Fibroblast of lung (primary cell): ENCODE measurements around the gene SLC5A10. TPM values are rescaled to one million over a fixed set of nuclear protein-coding genes. Genes with fewer than 3 reads are reported as not detected.

Experiments
- DNase-seq, 2 donors: peaks; one replicate each; pipeline versions ENCODE4 v3.0.0 to v3.0.0-alpha.2; 2010; ENCODE audit warnings: low read depth in 2 of 2
- H2AFZ ChIP-seq: 2 replicates; pipeline ENCODE4 v1.5.1; 2012; ENCODE audit warnings: low read length, control low read depth, inconsistent platforms
- H3K27ac ChIP-seq: 2 replicates; pipeline ENCODE4 v1.5.1; 2011; ENCODE audit warnings: low read length, control low read depth; ENCODE audit not compliant: insufficient read depth
- H3K27me3 ChIP-seq: 2 replicates; pipeline ENCODE4 v1.5.1; 2011; ENCODE audit warnings: mild to moderate bottlenecking, low read length; ENCODE audit not compliant: control insufficient read depth, insufficient read depth
- H3K36me3 ChIP-seq: 2 replicates; pipeline ENCODE4 v1.5.1; 2011; ENCODE audit warnings: low read length; ENCODE audit not compliant: control insufficient read depth, insufficient read depth
- H3K4me1 ChIP-seq: 2 replicates; pipeline ENCODE4 v1.5.1; 2011; ENCODE audit warnings: low read length; ENCODE audit not compliant: control insufficient read depth, insufficient read depth; ENCODE audit errors: extremely low read depth
- H3K4me2 ChIP-seq: 2 replicates; pipeline ENCODE4 v1.5.1; 2011; ENCODE audit warnings: low read length, control low read depth; ENCODE audit not compliant: insufficient read depth; ENCODE audit errors: extremely low read depth
- H3K4me3 ChIP-seq, 4 experiments: fragments of 200-600 bp in 1 of 4; sonication (generic) in 1 of 4; replicated peaks in 1 of 4; 2 replicates each; pipeline ENCODE4 v1.5.1; 2011 to 2016; ENCODE audit warnings: low read length in 4 of 4, low read depth in 3 of 4, mild to moderate bottlenecking in 3 of 4, control low read depth in 2 of 4, inconsistent platforms in 1 of 4, mixed read lengths in 1 of 4; ENCODE audit not compliant: insufficient read depth in 1 of 4; ENCODE audit errors: control extremely low read depth in 1 of 4
- H3K79me2 ChIP-seq: 2 replicates; pipeline ENCODE4 v1.5.1; 2012; ENCODE audit warnings: mild to moderate bottlenecking, low read length, inconsistent platforms; ENCODE audit not compliant: control insufficient read depth, insufficient read depth
- H3K9ac ChIP-seq: 2 replicates; pipeline ENCODE4 v1.5.1; 2011; ENCODE audit warnings: mild to moderate bottlenecking, low read length, control low read depth; ENCODE audit not compliant: insufficient read depth
- H3K9me3 ChIP-seq: 2 replicates; pipeline ENCODE4 v1.5.1; 2012; ENCODE audit warnings: low read depth, low read length; ENCODE audit not compliant: control insufficient read depth, insufficient read depth
- H4K20me1 ChIP-seq: 2 replicates; pipeline ENCODE4 v1.5.1; 2011; ENCODE audit warnings: low read length; ENCODE audit not compliant: control insufficient read depth, insufficient read depth; ENCODE audit errors: extremely low read depth
- EZH2 ChIP-seq: IDR thresholded peaks from 2 replicates; pipeline ENCODE4 v1.5.1; 2012; ENCODE audit warnings: low read length, control low read depth, mild to moderate bottlenecking; ENCODE audit errors: missing control alignments
- polyA plus RNA-seq, 2 donors: library from polyadenylated mRNA; depleted of rRNA in 1 of 2; stranded (reverse) in 1 of 2; unstranded in 1 of 2; fragments of >200 nt; gene quantifications; 2 replicates each; pipeline ENCODE4 v1.2.1, GENCODE V29; 2011 to 2012; ENCODE audit warnings: missing spikeins in 1 of 2
- total RNA-seq: library from RNA; depleted of rRNA; stranded (reverse); fragments of >200 nt; gene quantifications from 2 replicates; pipeline ENCODE4 v1.2.1, GENCODE V29; 2014
- TF ChIP-seq, protein P1 (sequence below), 2 donors: IDR thresholded peaks in 1 of 2; conservative IDR thresholded peaks in 1 of 2; 1 replicate in 1 of 2; 2 replicates in 1 of 2; pipeline ENCODE4 v1.5.1; 2011 to 2012; ENCODE audit warnings: low read length in 2 of 2, control low read depth in 1 of 2, inconsistent platforms in 1 of 2, low read depth in 1 of 2, mild to moderate bottlenecking in 1 of 2

The SLC5A10 gene
- total and polyA plus RNA-seq, 2 donors (not counting 1 experiment from before 2014, with no cell fraction given), result not detected

GRCh38 chr17:18978655-18979054, 26.7 kb downstream of the SLC5A10 start:
- no peaks in the 10 kb centered on the region for H3K27me3 ChIP-seq
- H4K20me1 ChIP-seq, result no peaks in the 10 kb centered on the region
- no peak for DNase-seq
- peaks cover 16% of the 10 kb centered on the region for H3K4me1 ChIP-seq
- H3K27ac ChIP-seq, result no peak overlapping the region
- TF ChIP-seq, protein P1, sequence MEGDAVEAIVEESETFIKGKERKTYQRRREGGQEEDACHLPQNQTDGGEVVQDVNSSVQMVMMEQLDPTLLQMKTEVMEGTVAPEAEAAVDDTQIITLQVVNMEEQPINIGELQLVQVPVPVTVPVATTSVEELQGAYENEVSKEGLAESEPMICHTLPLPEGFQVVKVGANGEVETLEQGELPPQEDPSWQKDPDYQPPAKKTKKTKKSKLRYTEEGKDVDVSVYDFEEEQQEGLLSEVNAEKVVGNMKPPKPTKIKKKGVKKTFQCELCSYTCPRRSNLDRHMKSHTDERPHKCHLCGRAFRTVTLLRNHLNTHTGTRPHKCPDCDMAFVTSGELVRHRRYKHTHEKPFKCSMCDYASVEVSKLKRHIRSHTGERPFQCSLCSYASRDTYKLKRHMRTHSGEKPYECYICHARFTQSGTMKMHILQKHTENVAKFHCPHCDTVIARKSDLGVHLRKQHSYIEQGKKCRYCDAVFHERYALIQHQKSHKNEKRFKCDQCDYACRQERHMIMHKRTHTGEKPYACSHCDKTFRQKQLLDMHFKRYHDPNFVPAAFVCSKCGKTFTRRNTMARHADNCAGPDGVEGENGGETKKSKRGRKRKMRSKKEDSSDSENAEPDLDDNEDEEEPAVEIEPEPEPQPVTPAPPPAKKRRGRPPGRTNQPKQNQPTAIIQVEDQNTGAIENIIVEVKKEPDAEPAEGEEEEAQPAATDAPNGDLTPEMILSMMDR (conservative IDR thresholded peaks at IDR 0.05 in 1 of 2, IDR thresholded peaks at IDR 0.05 in 1 of 2; ENCODE audit: low read depth in 1 of 2, low read length in 2 of 2), result no peak
- TF ChIP-seq EZH2, result no peak
- no peaks in the 10 kb centered on the region for H3K9me3 ChIP-seq
- no peaks in the 10 kb centered on the region for H3K79me2 ChIP-seq
- no peak overlapping the region for H3K9ac ChIP-seq
- H3K4me3 ChIP-seq, result no peak overlapping the region
- no peak overlapping the region for H3K4me2 ChIP-seq
- peaks cover 8% of the 10 kb centered on the region for H3K36me3 ChIP-seq
- no peak overlapping the region for H2AFZ ChIP-seq

GRCh38 chr17:18980682-18981334, 28.8 kb downstream of the SLC5A10 start:
- no peak overlapping the region for H3K4me2 ChIP-seq

DNA sequence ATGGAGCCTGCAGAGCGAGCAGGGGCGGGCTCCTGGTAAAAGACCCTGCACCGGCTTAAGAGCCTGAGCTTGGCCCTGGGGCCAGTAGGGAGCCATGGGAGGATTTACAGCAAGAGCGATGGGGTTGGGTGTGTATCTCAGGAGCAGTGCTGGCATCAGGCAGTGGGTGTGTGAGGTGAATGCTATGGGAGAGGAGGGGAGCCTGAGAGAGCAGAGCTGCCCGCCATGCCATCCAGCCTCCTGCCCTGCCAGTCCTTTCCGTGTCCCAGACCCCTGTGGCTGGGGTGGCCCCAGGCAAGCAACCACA, 29.3 kb downstream of the SLC5A10 start:
- no peak for TF ChIP-seq EZH2
- TF ChIP-seq, protein P1 (conservative IDR thresholded peaks at IDR 0.05 in 1 of 2, IDR thresholded peaks at IDR 0.05 in 1 of 2; ENCODE audit: low read depth in 1 of 2, low read length in 2 of 2), result no peak
- Histone ChIP-seq H3K9ac (no peak overlapping the region), H3K79me2 (no peaks in the 10 kb centered on the region), H3K4me3 (no peak overlapping the region), H3K4me1 (peaks cover 20% of the 10 kb centered on the region), H3K4me2 (no peak overlapping the region), H3K36me3 (peaks cover 9% of the 10 kb centered on the region), H4K20me1 (no peaks in the 10 kb centered on the region), H3K27ac (peak overlapping the region; percentile 69), H3K27me3 (no peaks in the 10 kb centered on the region), H3K9me3 (no peaks in the 10 kb centered on the region), H2AFZ (no peak overlapping the region)
- no peak for DNase-seq

More at GRCh38 chr17:18980682-18981334, 28.8 kb downstream of the SLC5A10 start:
- Histone ChIP-seq H4K20me1 (no peaks in the 10 kb centered on the region), H3K9me3 (no peaks in the 10 kb centered on the region), H3K4me1 (peaks cover 20% of the 10 kb centered on the region), H3K36me3 (peaks cover 10% of the 10 kb centered on the region), H3K79me2 (no peaks in the 10 kb centered on the region), H3K27ac (peak overlapping the region; percentile 69), H3K27me3 (no peaks in the 10 kb centered on the region), H3K9ac (no peak overlapping the region), H2AFZ (no peak overlapping the region), H3K4me3 (no peak overlapping the region)
- TF ChIP-seq EZH2, result no peak
- TF ChIP-seq, protein P1 (conservative IDR thresholded peaks at IDR 0.05 in 1 of 2, IDR thresholded peaks at IDR 0.05 in 1 of 2; ENCODE audit: low read depth in 1 of 2, low read length in 2 of 2), result no peak
- peak in 1 of 2 donors; percentile 70 for DNase-seq
